Stimulated activated naive CD4-positive, alpha-beta T cell (primary cell): Measurements from ENCODE around the gene GTF3C5.

Experiments
- DNase-seq, 6 experiments: peaks; one replicate each; lab custom pipeline; 2025; lab: John Stamatoyannopoulos, UW

The GTF3C5 gene

DNA sequence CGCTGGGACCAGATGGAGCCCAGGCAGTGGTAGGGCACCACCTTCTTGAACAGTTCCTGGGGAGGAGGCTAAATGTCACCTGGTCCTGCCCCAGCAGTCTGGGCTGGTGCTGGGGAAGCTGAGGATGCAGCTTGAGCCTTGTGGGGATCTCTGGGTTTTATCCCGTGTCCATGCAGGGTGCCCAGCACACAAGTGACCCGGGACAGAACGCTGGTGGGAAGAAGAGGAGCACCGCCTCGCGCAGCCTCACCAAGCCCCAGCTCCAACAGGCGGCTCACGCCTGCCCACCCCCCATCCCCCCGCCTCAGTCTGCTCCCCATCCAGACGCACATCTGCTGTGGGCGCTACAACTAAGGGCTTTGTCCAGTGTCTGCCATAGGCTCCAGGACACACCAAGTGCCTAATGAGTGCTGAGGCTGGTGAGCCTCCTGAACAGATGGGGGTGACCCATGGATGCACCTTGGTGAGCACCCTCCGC lies 76.5 kb downstream of the GTF3C5 start:
- no peak for DNase-seq
